GM23248 (cell line): ENCODE data around the gene LHX1.

ENCODE experiments used
- EZH2 ChIP-seq: fragments of 200-600 bp; sonication (generic); IDR thresholded peaks from 2 replicates; pipeline ENCODE4 v1.6.1; 2018; ENCODE audit warnings: antibody characterized with exemption, mild to moderate bottlenecking; ENCODE audit not compliant: insufficient read depth, poor library complexity, severe bottlenecking
- EZH2phosphoT487 ChIP-seq: fragments of 200-600 bp; sonication (generic); IDR thresholded peaks from 2 replicates; pipeline ENCODE4 v1.6.1; 2018; ENCODE audit warnings: antibody characterized with exemption, moderate library complexity, mild to moderate bottlenecking, low read depth; ENCODE audit not compliant: insufficient read depth

DNA sequence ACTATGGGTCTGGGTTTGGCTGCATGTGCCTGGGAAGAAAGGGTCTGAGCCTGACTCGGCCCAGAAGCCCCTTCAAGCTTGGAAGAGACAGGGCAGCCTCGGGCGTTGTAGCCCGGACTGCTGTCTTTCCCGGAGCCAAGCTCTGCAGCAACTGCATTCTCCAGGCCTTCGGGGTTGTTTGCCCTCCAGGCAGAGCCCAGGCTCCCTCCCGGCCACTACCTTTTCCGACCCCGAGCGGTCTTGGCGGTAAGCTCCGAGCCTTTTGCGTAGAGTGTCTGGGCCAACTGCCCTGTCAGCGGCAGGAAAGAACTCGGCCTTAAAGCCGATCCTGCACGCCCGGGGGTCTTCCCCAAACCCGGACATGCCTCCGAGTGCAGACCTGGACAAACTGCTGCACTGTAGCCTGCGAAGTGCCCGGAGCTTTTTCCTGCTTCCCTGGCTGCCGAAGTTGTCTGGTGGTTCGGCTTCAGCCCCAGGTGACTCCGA is 1.3 kb downstream of the LHX1 start:
- TF ChIP-seq EZH2 (no peak), EZH2phosphoT487 (no peak)
